Neural crest cell (in vitro differentiated cells): ENCODE data around the gene DDX10. TPM values are rescaled to one million over a fixed set of nuclear protein-coding genes. Genes with fewer than 3 reads are reported as not detected.

ENCODE experiments used
- DNase-seq: peaks from one replicate; pipeline ENCODE4 v3.0.0; 2021; ENCODE audit warnings: low read depth, mixed read lengths, low spot score
- H3K27ac Mint-ChIP-seq: one replicate; pipeline ENCODE4 v1.8.0; 2021; ENCODE audit warnings: mild to moderate bottlenecking, mixed read lengths; ENCODE audit not compliant: unreplicated experiment
- H3K27me3 Mint-ChIP-seq: 2 replicates; pipeline ENCODE4 v1.8.0; 2021; ENCODE audit warnings: low read depth, mild to moderate bottlenecking, mixed read lengths
- H3K36me3 Mint-ChIP-seq: 2 replicates; pipeline ENCODE4 v1.8.0; 2021; ENCODE audit warnings: low read depth, mild to moderate bottlenecking, mixed read lengths
- H3K4me1 Mint-ChIP-seq: 2 replicates; pipeline ENCODE4 v1.8.0; 2021; ENCODE audit warnings: mixed read lengths
- H3K4me3 Mint-ChIP-seq: one replicate; pipeline ENCODE4 v1.8.0; 2021; ENCODE audit warnings: mild to moderate bottlenecking, mixed read lengths
- H3K9me3 Mint-ChIP-seq: 2 replicates; pipeline ENCODE4 v1.8.0; 2021; ENCODE audit warnings: mixed read lengths
- total RNA-seq: library from RNA; stranded (reverse); gene quantifications from 2 replicates; pipeline ENCODE4 v1.2.1, GENCODE V29; 2021
- TF ChIP-seq, protein P1 (sequence below): fragments of 200-600 bp; sonication (generic); conservative IDR thresholded peaks from 2 replicates; pipeline ENCODE4 v1.5.0; 2021; ENCODE audit warnings: antibody characterized with exemption, mild to moderate bottlenecking

DDX10 gene
- total RNA-seq, 1 donor from 2014 or later: 38.5 TPM

GRCh38 chr11:108916935-108917334 lies 252.1 kb downstream of the DDX10 start:
- H3K36me3 Mint-ChIP-seq: peaks cover 6% of the 10 kb centered on the region
- H3K27me3 Mint-ChIP-seq: peaks cover 38% of the 10 kb centered on the region
- TF ChIP-seq, protein P1, sequence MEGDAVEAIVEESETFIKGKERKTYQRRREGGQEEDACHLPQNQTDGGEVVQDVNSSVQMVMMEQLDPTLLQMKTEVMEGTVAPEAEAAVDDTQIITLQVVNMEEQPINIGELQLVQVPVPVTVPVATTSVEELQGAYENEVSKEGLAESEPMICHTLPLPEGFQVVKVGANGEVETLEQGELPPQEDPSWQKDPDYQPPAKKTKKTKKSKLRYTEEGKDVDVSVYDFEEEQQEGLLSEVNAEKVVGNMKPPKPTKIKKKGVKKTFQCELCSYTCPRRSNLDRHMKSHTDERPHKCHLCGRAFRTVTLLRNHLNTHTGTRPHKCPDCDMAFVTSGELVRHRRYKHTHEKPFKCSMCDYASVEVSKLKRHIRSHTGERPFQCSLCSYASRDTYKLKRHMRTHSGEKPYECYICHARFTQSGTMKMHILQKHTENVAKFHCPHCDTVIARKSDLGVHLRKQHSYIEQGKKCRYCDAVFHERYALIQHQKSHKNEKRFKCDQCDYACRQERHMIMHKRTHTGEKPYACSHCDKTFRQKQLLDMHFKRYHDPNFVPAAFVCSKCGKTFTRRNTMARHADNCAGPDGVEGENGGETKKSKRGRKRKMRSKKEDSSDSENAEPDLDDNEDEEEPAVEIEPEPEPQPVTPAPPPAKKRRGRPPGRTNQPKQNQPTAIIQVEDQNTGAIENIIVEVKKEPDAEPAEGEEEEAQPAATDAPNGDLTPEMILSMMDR: no peak
- H3K4me3 Mint-ChIP-seq: no peak overlapping the region
- no peaks in the 10 kb centered on the region for H3K9me3 Mint-ChIP-seq
- DNase-seq: no peak
- H3K4me1 Mint-ChIP-seq: peaks cover 4% of the 10 kb centered on the region
- no peak overlapping the region for H3K27ac Mint-ChIP-seq

DNA sequence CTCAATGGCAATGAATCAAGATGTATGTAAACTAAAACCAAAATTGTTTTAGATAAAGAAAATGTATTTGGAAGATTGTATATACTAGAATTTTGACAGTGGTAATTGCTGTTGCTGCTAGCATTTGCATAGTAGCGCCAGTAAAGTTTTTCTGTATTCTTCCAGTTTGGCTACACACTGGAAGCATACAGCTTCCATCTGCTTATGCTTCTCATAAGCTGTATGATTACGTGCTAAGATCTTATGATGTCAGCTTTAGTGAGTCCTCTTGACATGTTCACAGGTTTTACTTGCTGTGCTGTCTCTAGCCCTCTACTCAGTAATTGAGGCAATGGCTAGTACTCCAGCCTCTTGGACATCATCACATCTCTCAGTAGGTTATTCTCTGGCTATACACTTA lies 256.3 kb downstream of the DDX10 start:
- peaks cover 19% of the 10 kb centered on the region for H3K27me3 Mint-ChIP-seq
- no peak overlapping the region for H3K4me3 Mint-ChIP-seq
- no peaks in the 10 kb centered on the region for H3K9me3 Mint-ChIP-seq
- H3K27ac Mint-ChIP-seq: no peak overlapping the region
- DNase-seq: no peak
- H3K4me1 Mint-ChIP-seq: peaks cover 21% of the 10 kb centered on the region
- TF ChIP-seq, protein P1: no peak
- H3K36me3 Mint-ChIP-seq: peaks cover 8% of the 10 kb centered on the region

GRCh38 chr11:108922241-108922640 lies 257.4 kb downstream of the DDX10 start:
- TF ChIP-seq, protein P1: no peak
- Mint-ChIP-seq H3K9me3 (no peaks in the 10 kb centered on the region), H3K27ac (no peak overlapping the region), H3K4me1 (peaks cover 31% of the 10 kb centered on the region), H3K36me3 (peaks cover 8% of the 10 kb centered on the region), H3K27me3 (peaks cover 13% of the 10 kb centered on the region), H3K4me3 (no peak overlapping the region)
- DNase-seq: no peak

DNA sequence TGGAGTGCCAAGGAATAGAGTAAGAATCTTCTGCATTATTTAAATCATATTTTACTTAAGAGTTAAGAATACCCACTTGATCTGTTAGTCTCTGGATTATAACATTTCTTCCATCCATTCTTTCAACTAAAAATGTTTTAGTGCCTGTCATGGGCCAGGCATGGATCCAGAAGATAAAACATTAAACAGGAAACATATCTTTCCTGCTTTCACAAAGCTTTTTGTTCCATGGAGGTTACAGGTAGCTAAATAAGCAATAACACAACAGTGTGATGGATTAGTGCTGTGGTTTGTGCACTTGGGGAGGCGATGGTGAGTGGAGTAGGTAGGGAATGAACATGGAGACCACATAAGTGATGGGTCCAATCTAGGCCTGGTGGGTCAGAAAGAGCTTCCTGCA lies 258.5 kb downstream of the DDX10 start:
- peaks cover 40% of the 10 kb centered on the region for H3K4me1 Mint-ChIP-seq
- no peak overlapping the region for H3K27ac Mint-ChIP-seq
- no peaks in the 10 kb centered on the region for H3K9me3 Mint-ChIP-seq
- H3K36me3 Mint-ChIP-seq: peaks cover 5% of the 10 kb centered on the region
- no peak overlapping the region for H3K4me3 Mint-ChIP-seq
- no peak for DNase-seq
- TF ChIP-seq, protein P1: no peak
- peaks cover 11% of the 10 kb centered on the region for H3K27me3 Mint-ChIP-seq

DNA sequence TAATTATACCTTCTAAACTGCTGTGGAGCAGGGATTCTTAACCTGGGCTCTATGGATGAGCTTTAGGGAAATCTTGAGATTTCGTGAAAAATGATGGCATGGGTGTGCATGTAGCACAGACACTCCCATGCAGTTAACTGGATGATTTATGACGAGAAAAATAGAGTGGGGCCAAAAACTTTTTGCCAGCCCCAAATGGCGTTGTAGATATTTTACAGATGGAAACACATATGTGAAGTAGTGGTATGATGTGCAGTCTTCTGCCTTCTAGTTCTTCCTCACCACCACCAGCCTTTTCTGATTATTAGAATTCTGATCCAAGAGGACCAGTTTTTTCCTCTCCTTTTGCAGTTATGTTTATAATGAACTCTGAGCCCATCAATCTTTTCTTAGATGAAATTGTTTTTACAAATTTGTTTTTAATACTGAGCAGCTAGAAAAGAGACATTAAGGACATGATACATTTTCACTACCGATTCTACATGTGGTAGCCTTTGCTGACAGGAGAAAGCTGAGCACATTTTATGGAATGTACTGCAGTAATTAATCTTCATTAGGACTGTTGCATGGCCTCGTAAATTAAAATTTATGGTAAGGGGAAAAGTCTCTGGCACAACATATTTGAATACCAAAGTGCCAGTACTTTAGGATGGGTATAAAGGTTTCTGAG lies 261.4 kb downstream of the DDX10 start:
- H3K4me1 Mint-ChIP-seq: peaks cover 40% of the 10 kb centered on the region
- H3K27me3 Mint-ChIP-seq: peaks cover 11% of the 10 kb centered on the region
- peaks cover 2% of the 10 kb centered on the region for H3K36me3 Mint-ChIP-seq
- H3K9me3 Mint-ChIP-seq: no peaks in the 10 kb centered on the region
- no peak for DNase-seq
- no peak overlapping the region for H3K27ac Mint-ChIP-seq
- H3K4me3 Mint-ChIP-seq: no peak overlapping the region
- TF ChIP-seq, protein P1: no peak
